NCI-H2107 treated with DMSO at 0.1 percent for 48 hours (cell line): Measurements from ENCODE around the gene CEACAM7.
A peak's percentile ranks its signal among the peaks of the same experiment; 100 is the strongest.
"Not testable (repeated sequence)": the region's sequence is repeated elsewhere in the genome, so short reads cannot be mapped to it uniquely, and the experiment has no call there.

ENCODE experiments used
- DNase-seq: peaks from one replicate; lab custom pipeline; 2025; ENCODE audit not compliant: unreplicated experiment; lab: John Stamatoyannopoulos, UW

CEACAM7 gene

DNA sequence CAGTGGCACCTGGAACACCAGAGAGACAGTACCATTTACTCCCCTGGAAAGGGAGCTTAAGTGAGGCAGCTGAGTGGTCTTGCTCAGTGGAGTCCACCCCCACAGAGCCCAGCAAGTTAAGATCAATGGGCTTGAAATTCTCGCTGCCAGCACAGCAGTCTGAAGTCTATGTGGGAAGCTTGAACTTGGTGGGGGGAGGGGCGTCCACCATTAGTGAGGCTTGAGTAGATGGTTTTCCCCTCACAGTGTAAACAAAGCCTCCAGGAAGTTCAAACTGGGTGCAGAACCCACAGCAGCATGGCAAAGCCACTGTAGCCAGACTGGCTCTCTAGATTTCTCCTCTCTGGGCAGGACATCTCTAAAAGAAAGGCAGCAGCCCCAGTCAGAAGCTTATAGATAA lies 30.9 kb downstream of the CEACAM7 start:
- DNase-seq, result no peak

DNA sequence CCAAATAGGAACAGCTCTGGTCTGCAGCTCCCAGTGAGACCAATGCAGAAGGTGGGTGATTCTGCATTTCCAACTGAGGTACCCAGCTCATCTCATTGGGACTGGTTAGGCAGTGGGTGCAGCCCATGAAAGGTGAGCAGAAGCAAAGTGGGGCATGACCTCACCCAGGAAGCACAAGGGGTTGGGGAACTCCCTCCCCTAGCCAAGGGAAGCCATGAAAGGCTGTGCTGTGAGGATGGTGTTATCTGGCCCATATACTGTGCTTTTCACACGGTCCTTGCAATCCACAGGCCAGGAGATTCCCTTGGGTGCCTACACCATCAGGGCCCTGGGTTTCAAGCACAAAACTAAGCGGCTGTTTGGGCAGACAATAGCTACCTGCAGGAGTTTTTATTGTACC lies 31.3 kb downstream of the CEACAM7 start:
- DNase-seq, result not testable (repeated sequence)

DNA sequence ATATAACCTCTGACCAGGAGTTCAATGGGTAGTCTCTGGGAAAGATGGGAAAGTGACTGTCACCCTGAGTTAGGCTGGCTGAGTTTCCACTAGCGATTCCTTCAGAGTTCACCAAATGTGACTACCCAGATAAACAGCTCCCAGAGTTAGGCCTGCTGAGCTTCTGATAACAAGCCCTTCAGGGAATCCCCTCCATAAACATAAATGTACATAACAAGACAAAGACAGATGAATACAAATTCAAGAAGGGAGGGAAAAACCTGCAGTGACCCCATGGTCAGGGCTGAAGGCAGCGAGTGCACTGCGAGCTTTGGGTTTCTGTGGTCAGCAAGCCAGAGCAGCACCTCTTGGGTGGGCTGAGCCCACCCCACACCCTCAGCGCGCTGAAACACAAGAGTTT lies 35.8 kb downstream of the CEACAM7 start:
- no peak for DNase-seq

DNA sequence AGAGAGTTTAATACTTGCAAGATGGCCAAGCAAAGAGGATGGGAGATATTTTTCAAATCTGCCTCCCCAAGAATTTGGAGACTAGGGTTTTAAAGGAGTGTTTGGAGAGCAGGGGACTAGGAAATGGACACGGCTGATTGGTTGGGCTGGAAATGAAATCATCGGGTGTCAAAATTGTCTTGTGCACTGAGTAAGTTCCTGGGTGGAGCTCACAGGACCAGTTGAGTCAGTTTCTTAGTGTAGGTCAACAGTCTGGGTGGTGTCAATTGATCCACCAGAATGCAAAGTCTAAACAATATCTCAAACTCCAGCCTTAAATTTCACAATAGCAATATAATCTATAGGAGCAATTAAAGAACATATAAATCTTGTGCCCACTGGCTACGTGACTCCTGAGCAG lies 38.2 kb downstream of the CEACAM7 start:
- DNase-seq, result no peak

DNA sequence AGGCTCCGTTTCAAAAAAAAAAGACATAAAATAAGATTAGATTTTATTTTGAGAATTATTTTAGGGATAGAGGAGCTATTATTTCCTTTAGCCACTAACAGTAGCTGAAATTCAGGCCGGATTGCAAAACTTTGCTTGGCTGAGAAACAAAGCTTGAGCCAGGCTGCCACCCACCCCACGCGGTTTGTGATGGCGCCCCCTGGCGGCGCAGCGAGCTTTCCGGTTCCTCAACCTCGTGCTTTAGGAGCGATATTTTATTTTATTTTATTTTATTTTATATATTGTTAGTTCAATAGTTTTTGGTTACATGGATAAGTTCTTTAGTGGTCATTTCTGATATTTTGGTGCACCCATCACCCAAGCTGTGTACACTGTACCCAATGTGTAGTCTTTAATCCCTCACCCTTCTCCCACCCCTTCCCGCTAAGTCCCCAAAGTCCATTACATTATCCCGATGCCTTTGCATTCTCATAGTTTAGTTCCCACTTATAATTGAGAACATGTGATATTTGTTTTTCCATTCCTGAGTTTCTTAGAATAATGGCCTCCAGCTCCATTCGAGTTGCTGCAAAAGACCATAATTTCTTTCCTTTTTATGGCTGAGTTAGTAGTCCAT lies 41.4 kb downstream of the CEACAM7 start:
- DNase-seq, result no peak

DNA sequence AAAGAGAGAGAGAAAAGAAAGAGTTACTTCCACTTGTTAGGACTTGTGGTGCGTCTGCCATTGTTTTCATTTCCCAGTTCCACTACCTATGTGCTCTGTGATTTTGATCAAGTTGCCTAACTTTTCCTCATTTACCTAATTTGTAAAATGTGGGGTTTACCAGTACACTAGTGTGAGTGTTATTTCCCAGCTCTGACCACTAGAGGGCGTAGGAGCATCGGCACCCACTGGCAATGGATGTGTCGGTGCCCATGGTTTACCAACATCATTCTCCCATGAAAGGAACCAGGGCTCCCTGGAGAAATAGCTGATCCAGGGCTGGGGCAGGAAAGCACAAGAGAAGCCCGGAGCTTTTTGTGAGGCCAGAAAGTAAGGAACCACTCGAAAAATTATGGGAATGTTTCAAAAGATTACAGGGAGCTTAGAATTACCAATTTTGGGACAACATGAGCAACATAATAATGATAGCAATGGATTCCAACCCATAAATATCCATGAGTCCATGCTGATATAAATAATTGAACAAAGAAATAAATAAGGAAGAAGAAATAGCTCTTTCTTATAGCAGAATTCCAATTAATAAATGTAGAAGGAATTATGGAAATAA lies 46.1 kb downstream of the CEACAM7 start:
- DNase-seq, result peak; percentile 54

DNA sequence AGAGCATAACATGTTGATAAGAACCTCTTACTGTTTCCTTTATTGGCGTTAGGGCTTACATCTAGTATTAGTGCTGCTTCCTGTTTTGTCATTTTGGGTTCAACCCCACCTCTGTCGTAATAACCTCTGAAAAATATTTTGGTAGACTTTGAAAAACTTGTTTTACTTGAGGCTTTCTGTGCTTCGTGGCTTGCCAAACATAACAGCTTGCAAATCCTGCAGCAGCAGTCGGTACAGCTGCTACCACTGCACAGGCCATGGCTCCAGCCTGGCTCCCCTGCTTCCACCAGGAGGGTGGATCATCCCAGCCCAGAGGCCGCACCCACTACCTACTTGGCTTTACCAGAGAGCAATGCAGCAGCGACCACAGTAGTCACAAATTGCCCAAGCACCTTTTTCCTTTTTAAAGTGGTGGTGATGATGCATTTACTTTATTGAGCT lies 49.4 kb downstream of the CEACAM7 start:
- no peak for DNase-seq

DNA sequence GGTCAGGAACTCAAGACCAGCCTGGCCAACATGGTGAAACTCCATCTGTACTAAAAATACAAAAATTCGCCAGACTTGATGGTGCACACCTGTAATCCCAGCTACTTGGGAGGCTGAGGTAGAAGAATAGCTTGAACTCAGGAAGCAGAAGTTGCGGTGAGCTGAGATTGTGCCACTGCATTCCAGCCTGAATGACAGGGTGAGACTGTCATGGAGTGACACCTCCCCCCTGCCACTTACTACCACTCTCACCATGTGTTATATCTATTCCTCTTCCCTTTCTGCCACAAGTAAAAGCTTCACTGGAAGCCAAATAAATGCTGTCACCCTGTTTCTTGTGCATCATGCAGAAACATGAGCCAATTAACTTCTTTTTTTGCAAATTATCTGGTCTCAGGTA lies 50.6 kb downstream of the CEACAM7 start:
- DNase-seq, result no peak

DNA sequence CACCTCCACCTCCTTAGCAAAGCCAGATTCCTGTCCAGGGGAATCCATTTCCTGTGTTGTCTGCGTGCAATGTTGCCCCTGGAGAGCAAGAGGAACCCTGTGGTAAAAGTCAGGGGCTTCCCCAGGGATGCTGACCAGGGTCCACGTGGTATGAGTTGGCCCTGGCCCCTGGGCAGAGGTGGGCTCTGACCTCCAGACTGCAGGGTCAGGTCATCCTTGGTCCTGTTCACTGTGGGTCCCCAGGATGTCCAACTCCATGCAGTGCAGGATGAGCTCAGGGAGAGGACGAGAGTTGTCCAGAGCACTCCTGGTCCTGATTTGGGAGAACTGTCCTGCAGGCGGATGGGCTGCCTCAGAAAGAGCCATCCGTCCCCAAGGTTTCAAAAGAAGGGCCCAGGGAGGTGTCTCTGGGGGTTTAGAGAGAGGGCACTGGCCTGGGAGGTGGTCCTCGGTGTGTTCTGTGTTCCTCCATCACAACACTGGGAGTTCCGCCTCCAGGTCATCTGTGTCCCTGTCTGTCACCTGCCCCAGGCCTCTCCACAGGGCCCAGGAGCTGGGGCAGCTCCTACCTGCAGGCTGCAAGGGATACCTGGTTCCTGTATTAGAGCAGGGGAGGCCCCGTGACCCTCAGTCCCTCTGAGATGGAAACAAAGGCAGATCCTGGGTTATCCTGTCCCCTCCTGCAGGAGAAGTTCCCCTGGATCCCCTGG lies 59.9 kb downstream of the CEACAM7 start:
- no peak for DNase-seq

DNA sequence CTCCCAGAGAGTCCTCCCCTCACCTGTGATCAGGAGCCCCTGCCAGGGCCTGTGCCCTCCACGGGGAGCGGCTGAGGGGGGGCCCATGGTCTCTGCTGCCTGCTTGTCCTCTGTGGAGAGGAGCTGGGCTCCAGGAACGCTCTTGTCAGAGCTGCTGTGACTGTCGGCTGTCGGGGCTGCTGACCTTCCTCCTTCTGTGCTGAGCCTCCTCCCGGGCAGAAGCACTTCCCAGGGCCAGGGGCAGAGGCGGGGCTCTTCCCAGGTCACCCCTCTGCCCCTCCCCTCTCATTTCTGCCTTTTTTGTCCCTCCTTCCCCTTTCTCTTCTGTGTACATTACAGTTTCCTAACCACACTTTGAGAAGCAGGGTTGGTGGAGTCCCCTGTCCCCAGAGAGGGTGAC lies 61.2 kb downstream of the CEACAM7 start, which contains the start of gene CEACAM4:
TSS of gene CEACAM4 (minus strand) at position 198 of the 400 bp plus-strand sequence. CDS start at position 87, 111 bp downstream.
- DNase-seq, result no peak

DNA sequence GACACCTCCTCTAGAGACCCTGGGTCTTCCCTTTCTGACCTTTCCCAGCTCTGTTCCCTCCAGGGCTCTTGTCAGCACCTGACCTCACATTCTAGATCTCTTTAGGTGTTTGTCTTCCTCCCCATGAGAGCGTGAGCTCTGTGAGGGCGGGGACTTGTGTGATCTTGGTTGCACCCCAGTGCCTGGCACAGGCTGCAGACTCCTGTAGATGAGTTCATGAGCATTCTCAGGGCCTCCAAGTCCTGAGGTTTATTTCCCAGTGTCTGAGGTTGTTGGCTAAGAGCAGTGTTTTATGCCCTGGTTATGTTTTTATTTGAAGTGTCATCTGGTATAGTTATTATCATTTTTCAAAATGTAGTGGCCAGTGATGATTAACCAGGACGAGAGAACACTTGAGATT lies 61.8 kb downstream of the CEACAM7 start:
- no peak for DNase-seq

DNA sequence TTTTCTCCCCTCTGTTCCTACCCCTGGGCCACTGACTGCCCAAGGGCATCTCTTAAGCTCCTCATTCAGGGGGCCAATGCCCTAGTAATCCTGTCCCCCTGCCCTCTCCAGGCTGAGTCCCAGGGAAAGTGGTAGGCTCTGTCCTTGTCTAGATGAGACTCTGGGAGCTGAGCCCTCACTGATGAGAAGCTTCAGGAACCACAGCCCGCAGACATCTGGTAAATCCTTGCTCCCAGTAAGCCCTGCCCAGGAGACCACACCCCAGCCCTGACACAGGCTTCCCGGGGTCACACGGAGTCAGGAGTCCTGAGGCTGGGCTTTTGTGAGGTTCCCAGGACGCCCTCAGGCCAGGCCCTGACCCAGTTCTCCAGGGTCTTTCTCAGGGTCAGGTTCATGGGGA lies 63.1 kb downstream of the CEACAM7 start:
- DNase-seq, result no peak

DNA sequence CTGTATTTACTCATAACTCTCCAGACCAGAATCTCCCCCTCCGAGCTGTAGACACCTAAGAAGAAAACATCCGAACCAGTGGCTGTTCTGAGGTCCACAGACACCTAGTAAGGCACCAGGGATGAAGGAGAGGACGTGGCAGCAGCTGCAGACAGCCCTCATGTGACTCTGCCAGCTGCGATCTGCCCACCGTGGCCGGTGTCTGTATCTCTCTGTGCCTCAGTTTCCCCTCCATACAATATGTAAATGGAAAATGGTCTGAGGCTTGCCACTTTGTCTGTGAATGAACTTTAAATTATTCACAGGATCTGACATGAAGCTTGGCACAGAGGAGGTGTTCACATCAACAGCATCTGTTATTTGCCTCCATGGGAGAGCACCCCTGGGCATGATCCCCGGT lies 63.6 kb downstream of the CEACAM7 start:
- DNase-seq, result no peak

DNA sequence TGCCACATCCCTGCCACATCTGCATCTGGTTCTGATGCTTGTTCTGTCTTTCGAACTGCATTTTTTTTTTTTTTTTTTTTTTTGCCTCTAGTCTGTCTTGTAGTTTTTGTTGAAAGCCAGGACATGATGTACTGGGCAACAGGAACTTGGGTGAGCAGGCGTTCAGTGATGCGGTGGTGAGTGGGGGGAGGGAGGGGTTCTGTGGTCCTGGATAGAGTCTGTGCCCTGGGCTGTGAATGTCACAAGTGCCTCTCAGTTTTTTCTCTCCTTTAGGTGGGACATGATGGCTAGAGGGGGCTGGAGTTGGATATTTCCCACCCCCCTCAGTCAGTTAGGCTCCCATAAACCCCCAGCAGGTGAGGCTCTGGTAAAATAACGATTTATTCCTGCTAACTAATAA lies 64.7 kb downstream of the CEACAM7 start:
- DNase-seq, result no peak
